GM21786 (cell line): ENCODE measurements around the gene MAP4K1.
A peak's percentile ranks its signal among the peaks of the same experiment; 100 is the strongest.

Experiments used
- ATAC-seq: cut with Tn5 transposase; IDR thresholded peaks from one replicate; pipeline ENCODE4 v1.9.1; 2021; ENCODE audit not compliant: unreplicated experiment

MAP4K1 gene

DNA sequence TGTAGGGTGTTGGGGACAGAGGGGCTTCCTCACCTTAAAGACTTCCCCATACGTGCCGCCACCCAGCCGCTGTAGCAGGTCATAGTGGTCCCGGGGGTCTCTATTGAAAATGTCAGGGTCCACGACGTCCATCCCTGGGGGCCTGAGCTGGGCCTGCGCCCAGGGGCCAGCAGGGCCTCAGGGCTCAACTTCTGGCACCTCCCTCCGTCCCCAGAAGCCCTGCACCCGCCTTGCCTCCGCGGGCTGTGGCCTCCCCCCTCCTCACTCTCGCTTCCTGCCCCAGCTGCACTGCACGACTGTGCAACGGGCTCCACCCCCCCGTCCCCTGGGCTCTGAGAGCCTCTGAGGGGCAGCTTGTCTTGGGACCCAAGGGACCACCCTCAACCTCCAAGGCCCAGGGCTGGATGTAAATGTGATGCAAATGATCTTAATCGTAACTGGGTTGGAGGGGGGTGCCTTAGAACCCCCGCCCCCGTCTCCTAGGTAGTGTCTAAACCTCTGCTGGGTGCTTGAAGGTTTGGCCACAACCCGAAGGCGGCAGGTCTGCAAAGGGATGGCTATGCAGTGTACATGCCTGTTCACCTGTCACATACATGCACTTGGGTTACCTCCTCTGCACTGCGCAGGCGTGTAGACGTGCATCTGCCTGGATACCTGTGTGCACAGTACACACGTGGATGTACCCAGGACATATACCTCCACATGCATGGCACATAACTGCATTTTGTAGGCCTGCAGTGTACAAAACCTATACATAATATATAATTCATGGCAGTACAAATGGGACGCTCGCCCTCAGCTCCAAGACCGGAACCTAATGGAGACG is at the start of gene MAP4K1:
TSS of gene MAP4K1 (minus strand) at position 190 of the 826 bp plus-strand sequence. CDS start at position 132, 58 bp downstream.
- peak; percentile 63 for ATAC-seq

DNA sequence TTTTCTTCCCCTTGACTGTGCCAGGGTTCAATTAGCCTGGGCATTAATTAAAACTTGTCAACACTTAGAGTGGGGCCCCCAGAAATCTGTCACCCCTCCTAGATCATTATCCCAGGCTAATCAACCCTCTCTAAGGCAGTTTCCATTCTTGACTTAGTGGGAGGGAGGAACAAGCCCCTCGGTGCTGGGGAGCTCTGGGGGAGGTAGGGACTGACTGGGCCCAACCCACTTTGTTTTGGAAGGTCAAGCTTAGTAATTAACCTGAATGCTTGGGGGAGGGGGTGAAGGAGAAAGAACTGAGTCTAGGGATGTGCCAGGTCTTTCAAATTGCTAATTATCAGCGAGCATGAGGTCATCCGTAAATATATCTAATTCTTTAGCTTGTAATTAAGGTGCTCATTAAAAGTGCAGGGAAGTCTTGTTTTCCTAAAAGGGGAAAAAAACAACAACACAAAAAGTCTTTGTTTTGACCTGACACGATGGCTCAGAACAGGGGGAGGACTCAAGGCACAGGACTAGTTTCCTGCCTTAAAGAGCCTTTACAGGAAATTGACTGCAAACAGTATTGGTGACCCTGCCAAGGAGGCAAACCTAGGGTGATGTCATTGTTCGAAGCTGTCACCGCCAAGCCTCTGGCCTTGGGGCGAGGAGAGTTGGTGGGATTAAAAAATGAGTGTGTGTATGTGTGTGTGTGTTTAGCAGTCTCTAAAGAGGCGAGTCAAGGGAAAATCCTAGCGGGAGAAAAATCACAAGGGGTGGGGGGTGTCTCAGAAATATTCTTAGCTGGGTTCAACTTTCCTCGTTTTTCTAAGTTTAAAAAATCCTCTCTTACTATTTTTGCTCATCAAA is 49.1 kb upstream of the MAP4K1 start:
- no peak for ATAC-seq

DNA sequence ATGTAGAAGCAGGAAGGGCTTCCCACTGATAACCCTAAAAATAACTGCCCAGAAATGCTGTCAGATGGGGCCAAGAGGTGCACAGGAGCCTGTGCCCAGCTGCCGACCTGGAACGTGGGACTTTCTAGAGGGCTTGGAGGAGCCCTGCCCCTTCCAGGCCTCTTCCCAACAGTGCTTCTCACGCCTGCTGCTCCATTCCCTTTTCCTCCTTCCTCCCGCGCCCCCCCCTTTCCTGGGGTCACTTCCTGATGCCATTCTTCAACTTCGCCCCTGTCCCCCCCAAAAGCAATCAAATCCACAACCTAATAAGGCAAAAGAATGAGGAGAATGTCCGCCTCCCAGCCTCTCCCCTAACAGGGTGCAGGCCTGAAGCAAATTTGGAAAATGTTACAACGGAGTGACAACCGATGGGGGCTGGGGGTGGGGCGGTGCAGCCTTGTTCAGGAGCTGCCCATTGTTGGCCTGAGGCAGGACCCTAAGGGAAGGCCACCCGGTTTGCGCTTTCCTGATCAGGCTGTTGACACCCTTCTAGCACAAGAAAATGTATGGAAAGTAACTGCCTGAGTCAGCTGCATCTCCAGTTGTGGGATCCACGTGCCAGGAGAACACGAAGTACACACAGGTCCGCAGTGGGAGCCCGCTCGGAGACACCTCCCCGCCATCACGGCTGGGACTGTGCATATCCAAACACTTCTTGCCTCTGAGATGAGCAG is 48.4 kb upstream of the MAP4K1 start:
- no peak for ATAC-seq

DNA sequence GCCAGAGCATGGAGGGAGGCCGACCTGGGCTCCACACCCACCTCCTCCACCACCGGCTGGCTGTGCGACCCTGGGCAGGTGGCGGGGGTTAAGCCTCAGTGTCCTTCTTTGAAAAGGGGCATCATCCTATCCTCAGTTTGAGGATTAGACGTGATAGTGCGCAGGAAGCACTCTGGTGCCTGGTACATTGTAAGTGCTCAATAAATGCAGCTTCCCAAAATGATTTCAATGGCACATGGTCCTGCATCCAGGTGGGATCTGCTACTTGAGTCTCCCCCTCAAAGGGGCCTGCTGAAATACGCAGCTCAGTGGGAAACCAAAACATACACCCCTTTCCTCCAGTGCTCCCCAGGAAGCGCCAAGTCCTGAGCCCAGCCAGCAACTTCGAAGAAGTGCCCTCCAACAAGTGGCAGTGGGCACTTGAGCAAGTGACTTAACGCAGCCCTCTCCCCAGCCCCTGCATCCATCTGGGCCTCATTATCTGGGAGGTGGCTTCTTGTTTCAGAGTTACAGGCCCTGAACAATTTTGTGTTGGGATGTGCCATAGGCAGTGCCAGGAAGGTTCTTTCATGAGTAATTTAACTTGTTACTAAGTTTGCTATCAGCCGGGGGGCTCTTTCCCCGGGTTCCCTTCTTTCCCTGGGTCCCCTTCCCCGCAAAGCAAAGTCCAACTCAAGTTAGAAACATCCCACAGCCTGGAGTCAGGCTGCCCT is 47.6 kb upstream of the MAP4K1 start:
- ATAC-seq, result no peak

GRCh38 chr19:38664503-38665211 is 46.9 kb upstream of the MAP4K1 start:
- ATAC-seq, result no peak

DNA sequence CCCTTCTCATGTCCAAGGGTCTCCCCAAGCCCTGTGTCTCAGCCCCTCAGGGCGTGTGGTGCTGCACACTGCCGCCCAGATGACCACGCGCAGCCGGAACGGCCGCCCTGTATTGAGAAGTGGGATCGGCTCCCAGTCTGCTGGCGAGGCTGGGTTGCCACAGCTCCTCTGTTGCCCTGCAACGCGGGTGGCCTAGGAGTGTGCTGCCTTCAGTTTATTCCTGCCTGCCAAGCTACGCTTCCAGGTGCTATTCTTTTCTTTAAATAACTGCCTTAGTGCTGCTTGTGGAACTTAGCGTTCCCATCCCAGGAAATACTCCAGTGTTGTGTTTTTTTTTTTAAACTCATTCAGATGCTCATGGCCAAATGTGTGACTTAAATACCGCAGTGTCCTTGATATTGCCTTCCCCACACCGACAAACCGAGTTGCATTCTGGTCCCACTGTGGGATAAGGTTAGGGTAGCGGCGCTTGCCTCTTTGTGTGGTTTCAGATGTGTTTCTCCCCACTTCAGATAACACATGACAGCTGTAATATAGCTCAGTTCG is 46.3 kb upstream of the MAP4K1 start:
- ATAC-seq, result no peak

DNA sequence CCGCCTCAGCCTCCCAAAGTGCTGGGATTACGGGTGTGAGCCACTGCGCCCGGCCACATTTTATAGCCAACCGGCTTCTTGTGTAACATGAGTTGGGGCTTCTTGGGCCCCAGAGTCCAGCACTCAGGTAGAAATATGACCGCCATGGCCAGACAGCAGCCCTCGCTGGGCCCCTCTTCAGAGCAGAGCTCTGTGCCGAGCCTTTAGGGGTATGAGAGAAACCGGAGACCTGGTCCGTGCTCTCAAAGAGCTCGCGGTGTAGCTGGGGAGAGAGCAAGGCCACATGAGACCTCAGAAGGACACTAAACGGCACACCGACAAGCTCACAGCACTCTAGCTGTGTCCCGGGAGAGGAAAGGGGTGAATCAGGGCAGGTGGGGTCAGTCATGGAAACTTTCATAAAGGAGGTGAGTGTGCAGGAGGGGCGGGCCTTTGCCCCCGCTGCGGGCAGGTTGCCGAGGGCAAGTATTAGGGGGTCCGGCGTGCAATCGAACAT is 45.5 kb upstream of the MAP4K1 start:
- no peak for ATAC-seq

GRCh38 chr19:38662537-38663155 is 44.9 kb upstream of the MAP4K1 start:
- ATAC-seq, result no peak

DNA sequence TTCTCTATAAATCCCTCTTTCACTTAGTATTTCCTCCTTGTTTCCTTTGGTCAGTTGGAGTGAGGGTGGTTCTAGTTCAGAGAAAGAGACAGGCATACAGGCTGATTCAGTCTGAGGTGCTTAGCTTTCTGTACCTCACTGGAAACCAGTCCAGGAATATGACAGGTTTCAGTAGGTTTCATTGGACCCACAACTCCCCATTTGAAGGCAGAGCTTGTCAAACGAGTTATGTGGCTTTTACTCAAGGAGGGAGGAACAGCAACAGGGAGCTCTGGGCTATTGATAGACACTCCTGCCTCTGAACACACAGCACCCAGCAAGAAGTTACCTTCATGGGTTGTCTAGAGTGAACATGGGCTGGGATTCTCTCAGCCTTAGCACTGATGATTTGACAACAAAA is 44.2 kb upstream of the MAP4K1 start:
- ATAC-seq, result no peak

DNA sequence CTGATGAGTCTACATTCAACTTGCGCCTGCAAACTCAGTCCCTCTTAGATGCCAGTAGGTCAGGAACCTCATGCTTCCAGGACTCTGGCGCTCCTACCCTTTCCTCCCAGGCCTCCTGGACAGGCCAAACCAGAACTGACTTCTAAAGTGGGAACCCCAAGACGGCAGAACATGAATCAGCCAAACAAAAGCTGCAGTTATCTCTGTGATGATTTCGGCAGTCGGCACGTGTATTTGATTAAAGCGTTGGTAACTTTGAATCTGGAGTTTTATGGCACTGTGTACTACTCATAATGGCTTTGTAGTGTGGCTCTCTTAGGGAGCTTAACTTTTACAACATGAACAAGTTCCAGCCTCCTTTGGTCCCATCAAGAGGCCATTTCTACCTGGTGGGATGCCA is 43.4 kb upstream of the MAP4K1 start:
- no peak for ATAC-seq

DNA sequence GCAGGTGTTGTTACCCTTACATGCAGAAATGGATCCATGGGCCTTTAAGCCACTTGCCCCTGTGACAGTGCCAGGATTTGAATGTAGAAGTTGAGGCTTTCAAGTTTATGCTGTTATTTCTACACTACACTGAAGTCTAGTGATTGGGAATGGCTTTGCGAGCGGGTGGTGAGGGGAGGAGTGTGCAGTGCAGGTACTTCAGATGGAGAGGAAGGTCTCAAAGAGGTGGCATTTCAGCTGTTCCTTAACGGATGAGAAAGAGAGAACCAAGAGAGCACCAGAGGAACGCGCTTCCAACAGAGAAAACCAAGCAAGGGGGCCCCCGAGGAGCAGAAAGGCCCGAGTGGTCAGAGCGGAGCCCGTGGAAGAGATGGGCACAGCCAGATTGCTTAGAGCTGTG is 43.0 kb upstream of the MAP4K1 start:
- ATAC-seq, result no peak

DNA sequence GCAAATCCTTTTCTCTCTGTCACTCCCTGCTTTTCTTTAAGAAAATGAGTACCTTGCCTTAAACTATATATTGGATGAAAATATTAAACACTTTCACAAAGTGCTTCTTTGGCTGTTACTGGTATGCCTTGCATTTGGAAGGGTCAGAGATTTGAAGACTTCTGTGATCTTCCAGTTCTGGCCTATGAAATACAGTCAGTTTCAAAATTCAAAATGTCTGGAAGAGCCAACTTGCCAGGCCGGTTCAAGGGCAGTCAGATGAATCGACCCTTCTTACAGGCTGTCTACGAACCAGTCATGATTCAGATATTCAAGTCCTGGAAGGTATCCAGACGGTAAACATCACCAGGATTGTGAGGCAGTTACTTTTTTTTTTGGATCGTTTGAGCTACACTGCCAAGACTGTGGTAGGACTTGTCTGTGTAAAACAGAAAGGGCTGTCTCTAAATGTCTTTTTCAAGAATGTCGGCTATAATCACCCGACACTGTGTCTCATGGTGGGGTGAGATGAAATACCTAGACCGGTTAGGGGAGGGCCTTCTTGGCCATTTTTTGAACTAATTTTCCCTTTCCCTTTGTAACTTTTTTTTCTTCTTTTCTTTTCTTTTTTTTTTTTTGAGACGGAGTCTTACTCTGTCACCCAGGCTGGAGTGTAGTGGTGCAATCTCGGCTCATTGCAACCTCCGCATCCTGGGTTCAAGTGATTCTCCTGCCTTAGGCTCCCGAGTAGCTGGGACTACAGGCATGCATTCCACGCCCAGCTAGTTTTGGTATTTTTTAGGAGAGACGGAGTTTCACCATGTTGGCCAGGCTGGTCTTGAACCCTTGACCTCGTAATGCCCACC is 40.9 kb upstream of the MAP4K1 start:
- no peak for ATAC-seq

GRCh38 chr19:38657633-38658222 is 40.0 kb upstream of the MAP4K1 start:
- no peak for ATAC-seq

DNA sequence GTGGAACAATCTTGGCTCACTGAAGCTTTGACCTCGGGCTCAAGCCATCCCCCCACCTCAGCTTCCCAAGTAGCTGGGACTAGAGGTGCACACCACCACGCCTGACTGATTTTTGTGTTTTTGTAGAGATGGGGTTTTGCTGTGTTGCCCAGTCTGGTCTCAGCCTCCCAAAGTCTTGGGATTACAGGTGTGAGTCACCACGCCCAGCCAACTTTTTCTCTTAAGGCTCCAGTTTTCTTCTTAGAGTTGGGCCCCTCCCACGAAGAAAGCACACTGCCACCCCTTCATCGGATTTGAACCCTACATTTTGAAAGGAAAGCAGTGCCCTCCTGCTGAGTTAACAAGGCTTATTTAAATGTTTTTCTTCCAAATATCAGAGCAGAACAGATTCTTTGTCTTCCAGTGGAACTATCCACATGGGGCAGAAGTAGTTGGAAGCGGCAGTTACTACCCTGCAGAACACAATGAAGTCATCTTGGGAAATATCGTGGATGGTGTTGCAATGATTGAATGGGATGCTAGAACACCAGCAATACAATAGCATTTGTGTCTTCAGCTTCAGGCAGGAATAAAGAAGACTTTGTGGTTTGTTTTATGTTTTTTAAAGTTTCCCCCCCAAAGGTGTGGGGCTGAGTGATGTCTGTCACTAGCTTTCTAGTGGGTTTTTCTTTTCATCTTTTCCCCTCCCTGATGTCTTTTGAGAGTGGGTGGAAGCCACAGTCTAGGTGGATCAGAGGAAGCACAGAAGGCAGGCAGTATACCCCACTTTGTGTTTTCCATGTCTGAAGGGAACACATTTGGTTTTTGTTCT is 38.6 kb upstream of the MAP4K1 start:
- ATAC-seq, result no peak

DNA sequence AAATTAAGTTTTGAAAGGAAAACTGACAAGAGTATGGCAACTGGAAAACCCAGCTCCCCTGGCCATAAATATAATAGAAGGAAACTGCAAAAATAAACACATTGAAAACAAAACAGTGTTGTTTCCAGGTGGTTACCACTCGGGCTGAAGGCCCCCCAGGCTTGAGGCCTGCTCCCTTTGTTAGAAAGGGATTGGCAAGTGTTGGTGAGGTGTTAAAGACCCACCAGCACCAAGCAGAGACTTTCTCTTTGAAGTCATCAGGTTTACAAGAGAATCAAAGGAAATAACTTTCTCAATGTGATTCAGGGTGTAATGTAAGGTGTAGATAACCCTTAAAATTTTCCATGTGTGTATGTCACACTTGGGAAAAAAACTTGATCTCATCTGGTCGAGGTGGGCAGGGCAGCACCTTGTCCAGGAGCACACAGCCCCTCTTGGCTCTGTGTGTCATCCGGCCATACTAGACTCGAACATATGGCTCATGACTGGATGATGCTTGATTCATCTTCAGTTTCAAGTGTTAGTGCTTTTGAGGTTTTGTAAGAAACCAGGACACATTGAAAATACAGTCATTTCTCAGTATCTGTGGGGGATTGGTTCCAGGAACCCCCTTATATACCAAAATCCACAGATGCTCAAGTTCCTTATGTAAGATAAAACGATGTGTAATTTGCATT is 37.5 kb upstream of the MAP4K1 start:
- no peak for ATAC-seq

- no peak for ATAC-seq
These were observed 36.9 kb upstream of the MAP4K1 start for GRCh38 chr19:38654628-38655055.
